ENCODE data around the gene GREB1. TPM values are rescaled to one million over a fixed set of nuclear protein-coding genes. Genes with fewer than 3 reads are reported as not detected.

Gene GREB1
- total RNA-seq, 1 experiment from 2014 or later = 16.5 TPM

DNA sequence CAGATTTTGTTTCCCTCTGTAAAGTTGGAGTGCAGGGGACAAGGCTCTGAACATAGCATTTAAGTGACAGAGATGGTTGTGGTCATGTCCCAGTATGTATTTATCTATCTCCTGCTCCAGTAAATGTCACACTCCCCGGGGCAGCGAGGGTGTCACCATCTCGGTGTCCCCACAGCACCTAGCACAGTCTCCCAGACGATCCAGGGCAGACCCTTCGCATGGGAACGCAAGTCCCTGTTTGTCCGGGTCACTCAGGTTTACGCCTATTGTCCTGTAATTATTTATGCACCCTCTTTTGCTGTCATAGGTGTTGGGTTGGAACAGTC lies 148.7 kb downstream of the GREB1 start:
- TF ChIP-seq, protein P1, sequence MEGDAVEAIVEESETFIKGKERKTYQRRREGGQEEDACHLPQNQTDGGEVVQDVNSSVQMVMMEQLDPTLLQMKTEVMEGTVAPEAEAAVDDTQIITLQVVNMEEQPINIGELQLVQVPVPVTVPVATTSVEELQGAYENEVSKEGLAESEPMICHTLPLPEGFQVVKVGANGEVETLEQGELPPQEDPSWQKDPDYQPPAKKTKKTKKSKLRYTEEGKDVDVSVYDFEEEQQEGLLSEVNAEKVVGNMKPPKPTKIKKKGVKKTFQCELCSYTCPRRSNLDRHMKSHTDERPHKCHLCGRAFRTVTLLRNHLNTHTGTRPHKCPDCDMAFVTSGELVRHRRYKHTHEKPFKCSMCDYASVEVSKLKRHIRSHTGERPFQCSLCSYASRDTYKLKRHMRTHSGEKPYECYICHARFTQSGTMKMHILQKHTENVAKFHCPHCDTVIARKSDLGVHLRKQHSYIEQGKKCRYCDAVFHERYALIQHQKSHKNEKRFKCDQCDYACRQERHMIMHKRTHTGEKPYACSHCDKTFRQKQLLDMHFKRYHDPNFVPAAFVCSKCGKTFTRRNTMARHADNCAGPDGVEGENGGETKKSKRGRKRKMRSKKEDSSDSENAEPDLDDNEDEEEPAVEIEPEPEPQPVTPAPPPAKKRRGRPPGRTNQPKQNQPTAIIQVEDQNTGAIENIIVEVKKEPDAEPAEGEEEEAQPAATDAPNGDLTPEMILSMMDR (conservative IDR thresholded peaks at IDR 0.05) = no peak
- no peaks in the 10 kb centered on the region for H3K9me3 ChIP-seq (ENCODE audit: control insufficient read depth, low read depth, low read length)
- no peak overlapping the region for H4K91ac ChIP-seq (ENCODE audit: insufficient read length, low read depth, low read length)
- H3K56ac ChIP-seq (ENCODE audit: insufficient read length, low read depth, low read length) = no peak overlapping the region
- H3K4me2 ChIP-seq (ENCODE audit: insufficient read depth, insufficient read length, low read length) = no peak overlapping the region
- no peak overlapping the region for H3K4me3 Mint-ChIP-seq
- H3K27ac ChIP-seq (ENCODE audit: insufficient read length, low read depth, low read length) = no peak overlapping the region
- no CpG with 5 or more reads among the region's 8 CpGs for WGBS (ENCODE audit: extremely low coverage, insufficient read length, low lambda C conversion rate)
- H3K27ac Mint-ChIP-seq = no peak overlapping the region
- no peaks in the 10 kb centered on the region for H3K79me1 ChIP-seq (ENCODE audit: insufficient read depth, low read depth, low read length, poor library complexity, severe bottlenecking)
- no peaks in the 10 kb centered on the region for H3K27me3 ChIP-seq (ENCODE audit: insufficient read depth, low read length)
- no peak for DNase-seq
- no peaks in the 10 kb centered on the region; a peak in 1 of 7 replicates for H3K36me3 Mint-ChIP-seq (ENCODE audit: insufficient read depth in 1 of 3, low read depth in 3 of 3)
- H3K4me1 ChIP-seq (ENCODE audit: insufficient read depth, low read length) = peaks cover 3% of the 10 kb centered on the region; the same call in 1 of the 2 replicates
- H3K23me2 ChIP-seq (ENCODE audit: insufficient read length, low read depth, low read length, poor library complexity, severe bottlenecking) = no peaks in the 10 kb centered on the region
- H3K23ac ChIP-seq (ENCODE audit: insufficient read length, low read depth, low read length) = no peak overlapping the region
- no peak overlapping the region for H4K8ac ChIP-seq (replicated peaks; ENCODE audit: insufficient read length, low read depth, low read length)
- H2BK15ac ChIP-seq (ENCODE audit: low read depth, low read length) = no peak overlapping the region
- no peak overlapping the region for H3K14ac ChIP-seq (ENCODE audit: insufficient read depth, low read length)
- peaks cover 11% of the 10 kb centered on the region for H3K27me3 Mint-ChIP-seq (ENCODE audit: low read depth)
- no peak overlapping the region for H3K18ac ChIP-seq (ENCODE audit: insufficient read length, low read depth, low read length)
- no peak overlapping the region for H2BK5ac ChIP-seq (ENCODE audit: insufficient read length, low read length)
- no peaks in the 10 kb centered on the region for H4K20me1 ChIP-seq (ENCODE audit: control insufficient read depth, insufficient read depth, insufficient read length)
- no peaks in the 10 kb centered on the region for H3K79me2 ChIP-seq (ENCODE audit: insufficient read depth, low read length)
- H2BK12ac ChIP-seq (ENCODE audit: insufficient read length, low read depth, low read length) = no peak overlapping the region
- H4K5ac ChIP-seq (ENCODE audit: insufficient read length, low read depth, low read length) = no peak overlapping the region
- no peak overlapping the region for H3K4ac ChIP-seq (ENCODE audit: low read depth, low read length)
- H3T11ph ChIP-seq (ENCODE audit: low read length) = no peak overlapping the region
- H3K4me1 Mint-ChIP-seq = peaks cover 34 to 40% of the 10 kb centered on the region in 2 experiments
- no peaks in the 10 kb centered on the region for H3K9me3 Mint-ChIP-seq
- no peak overlapping the region for H2AK5ac ChIP-seq (ENCODE audit: insufficient read length, low read length)
- no peak overlapping the region for H2BK20ac ChIP-seq (ENCODE audit: low read depth, low read length, poor library complexity, severe bottlenecking)
- no peak overlapping the region for H3K9ac ChIP-seq (ENCODE audit: extremely low read depth, insufficient read length, low read length)
- H2AFZ ChIP-seq (ENCODE audit: low read length) = no peak overlapping the region
- no peak overlapping the region for H2BK120ac ChIP-seq (ENCODE audit: low read depth, low read length, poor library complexity, severe bottlenecking)
